ENCODE results near the gene NRXN3.

The NRXN3 gene

GRCh38 chr14:78747813-78748212, 577.6 kb downstream of the NRXN3 start:
- TF ChIP-seq CTCF (IDR thresholded peaks at IDR 0.05): no peak

- TF ChIP-seq CTCF (IDR thresholded peaks at IDR 0.05): no peak
Measured at GRCh38 chr14:78752518-78753188, 582.5 kb downstream of the NRXN3 start.

- no peak for TF ChIP-seq CTCF (IDR thresholded peaks at IDR 0.05)
Measured at GRCh38 chr14:78754059-78754458, 583.9 kb downstream of the NRXN3 start.

- peak; percentile 72 for TF ChIP-seq CTCF (IDR thresholded peaks at IDR 0.05)
Measured at GRCh38 chr14:78758333-78758732, 588.2 kb downstream of the NRXN3 start.

GRCh38 chr14:78762331-78762730, 592.2 kb downstream of the NRXN3 start:
- no peak for TF ChIP-seq CTCF (IDR thresholded peaks at IDR 0.05)

GRCh38 chr14:78763746-78764145, 593.6 kb downstream of the NRXN3 start:
- TF ChIP-seq CTCF (IDR thresholded peaks at IDR 0.05): no peak

- TF ChIP-seq CTCF (IDR thresholded peaks at IDR 0.05): no peak
Measured at GRCh38 chr14:78764240-78764639, 594.1 kb downstream of the NRXN3 start.

GRCh38 chr14:78764645-78765044, 594.5 kb downstream of the NRXN3 start:
- TF ChIP-seq CTCF (IDR thresholded peaks at IDR 0.05): no peak

Data from LNCAP (cell line).